ENCODE data around the gene TMCO4.

The TMCO4 gene

DNA sequence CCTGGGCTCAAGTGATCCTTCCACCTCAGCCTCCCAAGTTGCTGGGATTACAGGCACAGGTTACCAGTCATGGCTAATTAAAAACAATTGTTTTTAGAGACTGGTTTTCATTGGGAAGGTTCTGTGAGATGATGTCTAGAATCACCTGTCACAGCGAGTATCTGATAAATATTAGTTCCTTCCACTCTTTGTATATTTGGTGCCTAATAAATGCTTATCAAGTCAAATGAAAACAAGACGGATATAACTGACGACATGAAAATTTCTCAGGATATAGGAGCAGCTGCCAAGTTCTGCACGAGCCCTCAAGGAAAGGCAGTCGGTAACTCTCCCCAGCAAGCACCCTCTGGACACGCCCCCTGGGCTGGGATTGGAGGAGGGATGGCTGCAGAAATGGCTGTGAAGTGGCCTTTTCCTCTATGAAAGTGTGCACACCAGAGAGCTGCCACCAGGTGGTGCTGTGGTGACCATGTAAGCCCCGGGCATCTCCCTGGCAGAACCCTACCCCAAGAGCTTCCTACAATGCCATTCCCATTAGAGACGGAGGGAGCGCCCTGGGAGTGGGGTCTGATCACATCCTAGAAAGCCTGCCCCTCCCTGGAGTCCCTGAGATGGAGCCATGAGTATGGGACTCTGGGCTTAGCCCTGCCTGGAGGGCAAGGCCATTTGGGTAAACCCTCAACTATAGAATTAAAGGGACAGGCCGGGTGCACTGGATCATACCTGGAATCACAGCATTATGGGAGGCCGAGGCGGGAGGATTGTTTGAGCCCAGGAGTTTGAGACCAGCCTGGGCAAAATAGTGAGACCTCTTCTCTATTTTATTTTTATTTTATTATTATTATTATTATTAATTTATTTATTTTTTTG lies 84.1 kb downstream of the TMCO4 start:
- peak; percentile 90 for DNase-seq (ENCODE audit: low spot score)

DNA sequence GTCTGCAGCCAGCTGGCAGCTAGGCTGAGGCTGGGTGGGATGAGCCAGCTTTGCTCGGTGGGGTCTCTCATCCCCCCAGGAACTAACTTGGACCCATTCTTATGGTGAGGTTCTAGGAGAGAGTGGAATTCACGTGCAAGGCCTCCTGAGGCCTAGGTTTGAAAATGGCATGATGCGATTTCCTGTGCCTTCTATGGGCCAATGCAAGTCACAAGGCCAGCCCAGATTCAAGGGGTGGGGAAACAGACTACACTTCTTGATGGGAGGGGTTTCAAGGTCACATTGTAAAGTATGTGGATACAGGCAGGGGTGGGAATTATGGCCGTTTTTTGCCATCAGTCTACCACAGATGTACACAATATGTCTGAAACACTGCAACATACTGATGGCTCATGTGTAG lies 86.8 kb downstream of the TMCO4 start:
- DNase-seq (ENCODE audit: low spot score): no peak

GRCh38 chr1:19710825-19711611 lies 88.7 kb downstream of the TMCO4 start:
- DNase-seq (ENCODE audit: low spot score): no peak

- DNase-seq (ENCODE audit: low spot score): no peak
Observed at GRCh38 chr1:19709260-19709793, 90.4 kb downstream of the TMCO4 start.

- no peak for DNase-seq (ENCODE audit: low spot score)
Observed at GRCh38 chr1:19708567-19709110, 91.1 kb downstream of the TMCO4 start.

DNA sequence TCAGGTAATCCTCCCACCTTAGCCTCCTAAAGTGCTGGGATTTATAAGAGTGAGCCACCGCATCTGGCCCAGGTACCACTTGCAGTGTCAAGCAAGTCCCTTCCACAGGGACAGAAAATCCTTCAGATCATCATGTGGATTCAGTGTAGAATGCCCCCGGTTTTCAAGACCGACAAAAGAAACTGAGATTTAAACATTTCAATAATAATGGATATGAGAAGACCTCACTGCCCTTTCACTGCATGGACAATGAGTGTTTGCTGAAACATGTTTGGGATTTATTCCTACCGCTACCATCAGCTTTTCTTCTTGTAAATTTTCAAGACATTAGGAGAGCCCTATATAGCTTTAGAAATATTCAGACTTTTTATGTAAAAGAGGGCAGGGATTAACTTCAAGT lies 93.6 kb downstream of the TMCO4 start:
- no peak for DNase-seq (ENCODE audit: low spot score)

DNA sequence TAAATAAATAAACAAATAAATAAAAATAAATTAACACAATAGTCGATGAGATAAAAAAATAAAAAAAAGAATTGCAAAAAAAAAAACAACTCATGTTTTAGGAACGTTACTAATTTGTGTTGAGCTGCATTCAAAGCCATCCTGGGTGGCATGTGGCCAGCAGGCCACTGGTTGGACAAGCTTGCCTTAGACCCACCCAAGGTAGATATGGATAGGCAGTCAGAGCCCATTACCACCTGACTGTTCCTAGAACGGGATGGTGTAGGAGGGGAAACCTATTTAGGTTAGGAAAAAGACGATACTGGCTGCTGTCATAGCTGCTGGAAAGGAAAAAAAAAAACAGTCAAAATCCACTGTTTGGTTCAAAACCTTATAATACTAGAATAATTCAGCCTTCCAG lies 94.3 kb downstream of the TMCO4 start:
- DNase-seq (ENCODE audit: low spot score): no peak

GRCh38 chr1:19704247-19705113 lies 95.2 kb downstream of the TMCO4 start:
- peak; percentile 87 for DNase-seq (ENCODE audit: low spot score)

DNA sequence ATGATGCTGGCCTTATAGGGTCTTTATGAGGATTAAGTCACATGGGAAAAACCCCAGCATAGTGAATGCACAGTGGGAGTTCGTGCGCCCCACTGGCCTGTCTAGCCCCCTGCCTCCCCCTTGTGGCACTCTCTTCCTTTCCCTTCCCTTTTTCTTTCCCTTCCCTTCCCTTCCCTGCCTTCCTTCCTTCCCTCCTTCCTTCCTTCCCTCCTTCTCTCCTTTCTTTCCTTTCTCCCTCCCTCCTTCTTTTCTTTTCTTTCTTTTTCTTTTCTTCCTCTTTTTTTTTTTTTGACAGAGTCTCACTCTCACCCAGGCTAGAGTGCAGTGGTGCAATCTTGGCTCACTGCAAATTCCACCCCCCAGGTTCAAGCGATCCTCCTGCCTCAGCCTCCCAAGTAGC lies 96.4 kb downstream of the TMCO4 start:
- DNase-seq (ENCODE audit: low spot score): no peak

DNA sequence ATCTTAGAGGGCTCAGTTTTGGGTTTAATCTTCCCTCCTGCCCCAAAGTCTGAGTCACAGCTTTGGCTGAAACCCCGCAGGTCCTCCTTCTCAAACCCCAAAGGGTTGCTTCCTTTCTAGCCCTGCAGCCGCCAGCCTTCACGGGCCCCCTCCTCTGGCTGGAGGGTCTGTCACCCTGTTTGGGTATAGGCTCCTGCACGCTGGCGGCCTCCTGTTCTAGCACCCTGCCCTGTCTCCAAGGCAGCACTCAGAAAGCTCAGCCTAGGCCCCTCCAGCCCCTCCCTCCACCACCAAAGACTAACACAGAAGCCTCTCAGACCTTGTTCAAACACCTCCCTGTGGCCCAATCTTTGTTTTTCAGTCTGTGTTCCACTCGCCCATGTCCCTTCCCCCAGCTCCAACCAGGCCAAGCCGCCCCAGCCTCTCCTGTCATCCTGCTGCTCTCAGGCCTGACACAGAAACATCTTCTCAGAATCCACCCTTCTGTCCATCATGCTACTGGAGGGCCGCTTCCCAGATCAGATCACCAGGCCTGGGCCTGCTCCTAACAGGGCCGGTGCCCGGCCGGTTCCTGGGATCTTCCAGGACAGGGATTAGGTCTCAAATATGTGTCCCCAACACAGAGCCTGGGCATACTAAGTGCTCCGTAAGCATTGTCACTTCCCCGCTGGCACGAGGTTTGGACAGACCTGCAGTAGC lies 99.5 kb downstream of the TMCO4 start:
- DNase-seq (ENCODE audit: low spot score): peak; percentile 10

- DNase-seq (ENCODE audit: low spot score): no peak
Observed at GRCh38 chr1:19698181-19698580, 101.5 kb downstream of the TMCO4 start.

- no peak for DNase-seq (ENCODE audit: low spot score)
Observed at GRCh38 chr1:19696820-19697219, 102.9 kb downstream of the TMCO4 start.

DNA sequence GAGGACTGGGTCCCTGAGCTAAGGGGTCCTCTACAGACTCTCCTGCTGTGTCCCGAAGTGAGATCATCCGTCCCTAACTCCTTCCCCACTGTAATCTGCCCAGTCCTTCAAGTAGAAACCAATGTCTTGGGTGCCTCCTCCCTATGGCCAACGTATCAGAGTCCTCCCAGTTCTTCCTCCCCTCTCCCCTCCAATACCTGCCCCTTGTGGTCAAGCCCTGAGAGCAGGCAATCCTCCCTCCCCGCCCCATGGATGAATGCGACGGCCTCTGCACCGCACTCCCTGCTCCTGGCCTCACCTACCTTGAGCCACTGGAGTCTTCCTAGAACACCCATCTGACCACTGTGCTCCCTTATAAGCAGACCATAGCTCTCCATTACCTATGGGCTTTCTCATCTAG lies 103.9 kb downstream of the TMCO4 start:
- no peak for DNase-seq (ENCODE audit: low spot score)

- no peak for DNase-seq (ENCODE audit: low spot score)
Observed at GRCh38 chr1:19694298-19694697, 105.4 kb downstream of the TMCO4 start.

DNA sequence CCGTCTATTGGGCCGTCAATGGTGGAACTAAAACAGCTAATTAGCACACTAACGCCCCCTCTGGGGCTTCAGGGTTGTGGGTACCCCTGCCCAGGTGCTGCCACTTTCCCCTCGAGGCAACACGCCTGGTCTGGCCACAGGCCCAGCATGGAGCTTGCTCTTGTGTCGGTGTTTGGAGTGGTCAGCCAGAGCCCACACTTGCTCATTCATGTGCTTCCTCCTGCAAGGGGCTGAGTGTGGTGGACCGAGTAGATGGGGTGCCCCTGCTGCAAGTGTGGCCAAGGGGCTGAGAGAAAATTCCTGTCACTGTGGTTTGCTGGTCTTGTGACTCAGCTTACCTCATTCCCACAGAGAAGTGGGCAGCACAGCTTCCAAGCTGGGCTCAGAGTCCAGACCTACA lies 109.4 kb downstream of the TMCO4 start:
- no peak for DNase-seq (ENCODE audit: low spot score)

GRCh38 chr1:19689856-19690255 lies 109.9 kb downstream of the TMCO4 start:
- no peak for DNase-seq (ENCODE audit: low spot score)

- DNase-seq (ENCODE audit: low spot score): no peak
Observed at GRCh38 chr1:19689085-19689757, 110.5 kb downstream of the TMCO4 start.

DNA sequence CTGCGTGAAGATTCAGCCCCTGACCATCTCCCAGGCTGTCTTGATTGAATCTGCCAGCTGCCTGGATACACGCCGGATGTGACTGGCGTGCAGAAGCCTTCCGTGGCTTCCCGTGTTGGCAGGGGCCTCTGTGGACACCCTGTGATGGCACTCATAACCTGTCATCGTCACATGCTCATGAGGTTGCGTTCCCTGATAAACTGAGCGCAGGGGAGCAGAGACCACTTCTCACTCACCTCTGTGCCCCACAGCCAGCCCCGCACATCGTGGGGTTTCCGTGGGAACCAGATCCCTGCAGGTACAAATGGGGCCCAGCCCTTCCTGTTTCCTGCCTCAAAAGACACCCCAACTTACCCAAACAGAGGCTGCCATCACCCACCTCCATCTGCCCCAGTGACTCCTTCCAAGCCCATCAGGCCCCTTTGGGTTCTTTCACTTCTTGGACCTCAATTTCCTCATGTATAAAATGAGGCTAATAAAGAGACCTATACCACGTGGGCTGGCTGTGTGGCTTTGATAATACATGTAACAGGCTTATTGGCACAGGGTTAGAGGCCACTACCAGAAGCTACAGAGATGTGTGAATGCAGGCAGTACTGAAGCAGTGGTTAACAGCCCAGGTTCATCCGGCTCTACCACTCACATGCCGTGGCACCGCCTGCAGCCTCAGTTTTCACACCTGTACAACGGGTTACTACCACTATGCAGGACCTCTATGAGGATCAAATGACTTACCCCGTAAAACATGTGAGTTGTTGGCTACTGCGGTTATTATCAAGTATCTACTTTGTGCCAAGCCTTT lies 111.5 kb downstream of the TMCO4 start:
- DNase-seq (ENCODE audit: low spot score): no peak

DNA sequence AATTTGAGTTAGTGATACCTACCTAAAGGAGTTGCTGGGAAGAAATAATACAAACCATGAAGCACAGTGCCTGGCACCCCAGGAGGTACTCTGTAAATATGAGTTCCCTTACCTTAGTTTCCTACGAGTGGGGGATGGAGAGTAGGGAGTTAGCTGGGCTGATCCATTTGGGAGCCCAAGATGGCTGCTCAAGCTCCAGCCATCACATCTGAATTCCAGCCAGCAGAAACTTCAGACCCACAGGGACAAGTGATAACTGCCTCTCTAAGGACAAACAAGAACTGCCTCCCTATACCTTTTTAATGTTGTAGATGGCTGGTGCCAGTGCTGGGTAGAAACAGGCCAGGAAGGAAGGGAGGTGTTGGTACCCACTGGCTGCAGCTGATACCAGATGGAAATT lies 112.3 kb downstream of the TMCO4 start:
- no peak for DNase-seq (ENCODE audit: low spot score)

DNA sequence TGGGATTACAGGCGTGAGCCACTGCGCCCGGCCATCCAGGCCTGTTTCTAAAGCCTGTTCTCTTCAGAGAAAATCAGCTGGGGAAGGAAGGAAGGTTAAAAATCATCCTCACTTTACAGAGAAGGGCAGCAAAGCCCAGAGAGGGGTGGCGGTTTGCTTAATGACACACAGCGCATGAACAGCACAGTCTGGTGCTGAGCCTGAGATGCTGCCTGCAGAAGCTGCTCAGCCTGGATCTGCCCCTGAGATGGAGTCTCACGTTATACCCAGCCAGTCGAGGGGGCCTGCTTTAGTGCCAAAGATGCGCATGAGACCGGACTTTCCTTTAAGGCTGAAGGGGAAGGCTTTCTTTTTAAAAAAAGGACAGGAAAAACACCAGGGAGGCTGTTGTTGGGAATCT lies 113.7 kb downstream of the TMCO4 start:
- no peak for DNase-seq (ENCODE audit: low spot score)

Measured in Ammon's horn (tissue), 1 donor.